ENCODE measurements around the gene INPP4B.

INPP4B gene

DNA sequence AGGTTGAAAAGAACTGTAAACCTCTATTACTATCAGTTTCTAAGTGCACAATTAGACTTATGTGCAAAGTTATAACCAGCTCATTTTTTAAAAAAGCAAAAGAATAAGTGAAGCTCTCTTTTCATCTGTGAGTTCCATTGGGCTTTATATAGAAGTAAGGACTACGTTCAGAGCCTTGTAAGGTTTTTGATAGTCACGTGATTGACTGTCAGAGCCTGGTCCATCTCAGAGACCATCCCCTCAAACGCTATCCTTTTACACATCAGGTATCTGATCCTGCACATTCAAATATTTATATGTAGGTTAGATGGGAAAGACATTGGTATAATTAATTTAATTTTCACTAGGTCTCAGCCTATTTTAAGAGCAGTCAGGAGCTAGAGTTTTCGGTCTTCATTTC lies 279.3 kb downstream of the INPP4B start:
- no peak for DNase-seq

DNA sequence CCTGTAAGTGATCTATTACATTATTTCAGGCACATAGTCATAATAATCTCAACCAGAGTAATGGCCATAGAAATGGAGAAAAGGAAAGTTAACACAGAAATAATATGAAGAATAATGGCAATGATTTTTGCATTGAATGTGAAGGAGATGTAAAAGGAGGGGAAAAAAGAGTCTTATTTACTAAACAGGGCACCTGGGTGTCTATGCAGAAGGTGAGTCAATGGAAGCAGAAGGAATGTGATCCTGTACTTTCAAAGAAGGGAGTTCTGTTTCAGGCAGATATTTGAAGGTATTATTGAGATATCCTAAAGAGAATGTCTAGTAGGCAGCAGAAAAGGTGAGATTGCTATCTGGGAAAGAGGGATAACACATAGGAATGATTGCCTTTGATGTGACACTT lies 279.9 kb downstream of the INPP4B start:
- no peak for DNase-seq

DNA sequence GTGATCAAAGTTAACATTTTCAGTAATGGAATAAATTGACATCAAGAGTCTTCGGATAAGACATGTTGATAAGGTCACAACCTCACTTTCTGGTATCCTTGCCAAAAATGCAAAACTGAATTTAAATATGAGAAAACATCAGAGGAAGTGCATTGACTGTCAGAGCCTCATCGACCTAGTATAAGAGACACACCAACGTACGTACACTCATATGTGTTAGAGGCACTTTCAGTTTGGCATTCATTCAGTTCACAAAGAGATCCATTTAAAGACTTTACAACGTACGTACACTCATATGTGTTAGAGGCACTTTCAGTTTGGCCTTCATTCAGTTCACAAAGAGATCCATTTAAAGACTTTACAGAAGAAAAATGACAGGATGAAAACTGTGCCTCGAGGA lies 280.3 kb downstream of the INPP4B start:
- DNase-seq: no peak

DNA sequence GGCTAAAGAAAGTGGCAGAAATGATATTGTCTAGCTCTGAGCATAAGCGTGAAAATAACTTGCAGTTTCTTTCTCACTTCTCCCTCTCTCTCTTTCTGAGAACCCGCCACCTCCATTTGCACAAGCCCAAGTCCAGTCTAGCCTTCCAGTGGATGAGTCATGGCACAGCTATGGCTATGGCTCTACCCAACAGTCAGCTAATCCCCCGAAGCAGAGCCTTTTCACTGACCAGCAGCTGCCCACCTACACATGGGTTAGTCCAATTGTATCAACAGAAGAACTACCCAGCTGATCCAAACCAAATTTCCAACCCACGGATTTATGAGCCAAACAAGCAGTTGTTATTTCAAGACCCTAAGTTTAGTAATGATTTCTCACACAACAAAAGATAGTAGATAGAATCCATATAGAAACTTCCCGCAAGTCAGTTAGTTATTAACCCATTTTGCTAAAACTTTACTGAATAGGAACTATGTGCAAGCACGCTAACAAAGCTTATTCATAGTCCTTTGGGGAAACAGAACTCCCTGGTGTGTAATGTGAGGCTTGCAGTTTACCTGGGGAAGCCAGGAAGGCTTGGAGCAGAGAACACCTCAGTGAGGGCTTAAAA lies 282.3 kb downstream of the INPP4B start:
- no peak for DNase-seq

DNA sequence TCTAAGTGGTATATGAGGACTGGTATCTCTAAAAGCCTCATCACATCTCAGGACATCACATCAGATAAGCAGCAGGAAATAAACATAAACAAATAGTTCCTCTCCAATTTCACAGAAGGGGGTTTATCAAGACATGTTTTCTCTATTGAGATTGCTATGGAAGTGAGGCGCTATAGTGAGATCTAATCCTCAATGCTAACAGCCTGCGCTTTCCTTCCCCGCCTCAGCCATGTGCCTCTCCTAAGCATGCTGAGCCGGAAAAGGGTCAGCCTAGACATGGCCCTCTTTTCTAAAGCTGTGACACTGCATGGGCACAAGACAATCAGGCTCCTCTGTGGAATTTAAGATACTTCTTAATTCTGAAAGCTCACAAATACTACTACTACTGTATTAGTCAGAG lies 286.1 kb downstream of the INPP4B start:
- DNase-seq: no peak

DNA sequence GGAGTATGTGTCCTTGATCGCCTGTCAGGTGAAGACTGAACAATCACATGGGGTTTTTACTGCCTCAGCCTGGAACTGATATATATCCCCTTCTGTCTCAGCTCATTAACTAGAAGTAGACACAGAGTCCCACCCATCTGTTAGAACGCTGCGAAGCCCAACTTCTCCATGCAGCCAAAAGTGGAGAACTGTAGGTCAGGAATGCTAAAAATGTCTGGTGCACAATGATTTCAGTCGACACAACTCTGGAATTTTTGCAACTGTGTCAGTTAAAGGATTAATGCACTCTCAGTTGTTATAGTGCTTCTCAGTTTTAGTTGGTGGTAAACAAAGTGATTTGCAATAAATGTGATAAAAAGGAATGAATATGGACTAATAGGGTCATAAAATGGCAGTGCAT lies 287.2 kb downstream of the INPP4B start:
- no peak for DNase-seq

DNA sequence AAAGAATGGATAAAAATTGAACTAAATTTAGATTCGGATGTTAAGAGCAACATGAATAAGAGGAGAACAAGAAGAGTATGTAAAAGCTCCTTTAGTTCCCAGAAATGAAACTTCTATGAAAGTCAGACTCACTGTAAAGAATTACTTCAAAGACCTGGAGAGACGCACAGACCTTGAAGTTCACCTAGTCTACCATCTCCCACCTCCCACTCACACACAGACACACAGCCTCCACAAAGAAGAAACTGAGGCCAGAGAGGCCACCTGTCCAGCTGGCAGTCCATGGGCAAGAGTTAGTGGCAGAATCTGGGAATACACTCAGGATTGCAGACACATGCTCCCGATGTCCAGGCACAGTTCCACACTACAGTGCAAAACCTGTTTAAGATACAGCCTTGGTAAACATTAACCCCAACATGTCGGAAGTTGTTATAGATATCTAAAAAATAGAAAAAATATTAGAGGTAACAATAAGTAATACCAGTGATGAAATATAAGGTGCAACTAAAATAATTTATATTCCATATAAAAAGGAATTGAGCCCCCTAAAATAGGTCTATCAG lies 288.8 kb downstream of the INPP4B start:
- no peak for DNase-seq

DNA sequence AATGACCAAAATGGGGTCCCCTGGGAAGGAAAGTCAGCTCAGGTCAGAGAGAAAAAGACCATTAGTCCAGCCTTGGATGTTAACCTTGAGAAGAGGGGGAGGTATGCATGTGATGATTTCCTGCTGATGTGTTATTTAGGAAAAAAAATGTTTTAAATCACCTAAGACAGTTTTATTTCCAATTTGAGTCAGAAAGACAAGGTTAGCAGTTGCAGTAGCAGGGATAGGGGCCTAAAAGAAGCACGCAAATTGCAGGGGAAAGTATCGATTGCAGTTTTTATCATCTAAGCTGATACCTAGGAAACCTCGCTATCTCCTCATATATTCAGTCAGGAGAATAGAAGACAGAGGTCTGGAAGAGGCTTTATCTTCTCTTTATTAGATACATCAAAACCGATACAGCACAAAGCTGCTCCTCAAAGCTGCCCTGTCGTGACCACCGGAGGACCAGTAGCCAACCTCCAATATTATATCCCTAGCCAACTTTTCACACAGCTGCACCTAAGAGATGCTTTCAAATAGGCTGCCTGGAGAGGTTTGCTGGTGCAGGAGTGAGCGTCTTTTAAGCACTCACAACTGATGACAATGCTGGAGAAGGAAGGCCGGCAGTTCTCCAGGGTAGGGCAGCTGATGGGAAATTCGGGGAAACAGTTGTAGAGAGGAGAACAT lies 289.4 kb downstream of the INPP4B start:
- DNase-seq: no peak

DNA sequence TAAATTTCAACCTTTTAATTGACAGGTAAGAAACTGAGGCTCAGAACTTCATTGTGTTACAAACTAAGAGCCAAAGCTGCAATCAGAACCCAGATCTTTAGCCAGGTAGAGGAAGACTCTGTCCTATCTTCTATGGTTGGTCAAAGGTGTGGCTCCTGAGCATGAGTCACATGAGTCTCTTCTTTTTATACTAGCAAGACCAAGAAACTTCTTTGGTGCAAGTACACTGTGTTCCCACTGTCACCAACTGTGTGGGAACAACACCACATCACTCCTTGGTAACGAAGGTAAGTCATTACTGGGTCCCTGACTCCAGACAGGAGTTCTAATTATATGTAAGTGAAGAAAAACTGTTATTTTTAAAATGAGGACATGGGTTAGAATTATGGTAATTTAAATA lies 290.1 kb downstream of the INPP4B start:
- no peak for DNase-seq

DNA sequence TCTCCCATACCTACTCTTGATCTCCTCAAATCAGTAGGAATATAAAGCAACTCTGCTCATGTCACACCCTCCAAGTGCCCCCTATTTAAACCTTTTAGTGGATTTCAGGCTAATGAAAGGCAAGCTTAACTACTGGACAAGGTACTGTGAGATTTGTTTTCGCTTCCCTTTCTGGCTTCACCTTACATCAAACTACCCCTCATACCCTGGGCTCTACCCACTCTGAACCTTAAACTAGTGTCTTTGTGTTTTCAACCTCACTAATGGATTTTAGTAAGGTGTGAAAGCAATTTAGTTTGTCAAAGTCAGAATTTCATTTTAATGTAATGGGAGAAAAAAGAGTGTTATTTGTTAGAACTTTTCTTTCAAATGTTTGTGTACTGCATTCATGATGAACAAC lies 291.7 kb downstream of the INPP4B start:
- DNase-seq: no peak

DNA sequence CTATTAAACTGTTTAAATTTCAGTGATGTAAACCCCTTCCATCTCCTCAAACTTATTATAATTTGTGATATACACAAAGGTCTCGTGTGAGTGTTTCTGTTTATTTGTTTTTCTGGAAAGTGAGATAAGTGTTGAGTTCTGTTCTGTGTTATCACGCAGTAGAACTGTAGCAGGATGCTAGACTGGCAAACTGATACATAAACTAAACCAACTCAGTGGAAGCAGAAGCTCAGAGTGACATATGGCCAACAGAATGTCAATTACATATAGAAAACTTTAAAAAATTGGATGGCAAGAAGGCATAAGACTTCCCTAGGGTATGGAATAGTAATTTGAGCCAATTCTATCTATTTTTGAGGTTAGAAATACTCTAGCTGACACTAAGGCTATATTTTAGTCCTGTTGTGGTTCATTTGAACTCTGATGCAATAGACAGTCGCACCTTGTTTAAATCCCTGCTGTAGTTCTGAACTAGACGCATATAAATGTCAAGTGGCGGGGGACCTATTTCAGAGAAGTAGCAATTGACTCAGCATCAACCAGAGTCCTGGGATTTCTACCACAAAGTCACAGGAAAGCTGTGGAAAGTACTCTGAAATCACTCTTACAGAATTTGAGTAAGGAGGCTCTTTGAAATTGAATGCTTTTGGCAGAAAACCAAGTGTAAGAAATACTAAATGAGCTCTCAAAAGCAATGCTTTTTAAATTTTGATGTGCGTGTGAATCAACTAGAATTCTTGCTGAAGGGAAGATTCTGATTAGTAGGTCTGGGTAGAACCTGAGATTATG lies 294.4 kb downstream of the INPP4B start:
- no peak for DNase-seq

DNA sequence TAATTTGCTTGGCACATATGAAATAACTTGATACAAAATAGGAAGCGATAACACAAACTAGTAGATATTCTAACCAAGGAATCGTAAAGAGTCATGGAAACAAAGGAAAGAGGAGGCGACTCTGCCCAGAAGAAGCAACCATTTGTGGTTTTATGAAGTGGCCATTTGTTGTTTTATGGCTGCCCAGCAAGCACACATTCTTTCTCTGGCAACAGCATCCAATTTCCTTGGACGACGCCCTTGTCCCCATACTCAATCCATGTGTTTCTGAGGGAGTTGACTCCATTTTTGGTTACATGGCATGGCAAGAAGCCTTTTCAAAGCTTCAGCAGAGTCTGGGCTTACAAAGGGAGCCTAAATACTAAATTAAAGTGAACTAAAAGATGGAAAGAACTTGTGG lies 295.1 kb downstream of the INPP4B start:
- no peak for DNase-seq

DNA sequence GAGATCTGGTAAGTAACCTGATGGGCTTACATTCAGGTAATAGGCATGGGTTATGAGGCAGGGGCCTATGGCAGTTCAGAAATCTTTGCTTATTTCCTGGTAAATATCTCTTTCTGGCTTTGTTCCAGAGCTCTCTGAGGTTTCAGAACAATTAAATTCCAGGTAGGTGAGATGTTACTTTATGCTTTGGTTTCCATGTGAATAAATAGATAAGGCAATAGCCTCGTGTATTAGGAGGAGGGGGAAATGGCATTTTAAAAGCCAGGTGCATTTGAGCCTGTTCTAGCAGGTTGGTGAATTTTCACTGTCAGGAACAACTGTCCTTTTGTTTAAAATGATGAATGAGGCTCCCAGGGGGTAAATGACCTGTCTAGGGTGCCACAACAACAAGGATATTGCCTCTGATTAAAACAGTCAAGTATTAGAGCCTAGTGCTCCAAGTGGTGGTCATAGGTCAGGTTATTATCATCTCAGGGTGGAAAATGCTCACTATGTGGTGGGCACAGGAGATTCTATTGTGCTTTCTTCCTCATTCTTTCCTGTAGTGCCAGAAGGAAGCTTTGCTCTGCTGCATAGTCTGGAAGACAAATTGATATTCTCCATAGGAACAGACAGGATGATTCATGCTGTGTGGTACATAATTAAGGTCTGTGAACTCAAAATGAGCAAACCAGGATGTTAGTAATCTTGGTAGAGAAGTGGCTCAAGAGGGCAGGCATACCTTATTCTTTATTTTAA lies 296.2 kb downstream of the INPP4B start:
- DNase-seq: no peak

DNA sequence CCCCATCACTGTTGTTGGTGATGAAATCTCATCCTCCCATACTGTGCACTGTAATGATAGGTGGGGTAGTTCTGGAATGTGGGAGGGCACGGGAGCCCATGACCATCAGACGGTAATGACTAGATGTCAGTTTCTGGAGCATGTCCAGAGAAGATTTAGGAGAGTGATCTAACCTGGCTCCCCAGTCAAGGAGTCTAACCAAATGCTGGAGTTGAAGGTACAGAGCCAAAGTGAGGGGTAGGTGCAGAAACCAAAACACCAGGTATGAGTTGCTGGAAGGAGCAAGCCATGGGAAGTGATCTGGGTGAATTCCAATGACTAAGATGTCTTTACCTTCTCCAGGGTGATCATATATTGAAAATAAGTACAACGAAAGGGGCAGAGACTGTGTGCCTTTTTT lies 296.9 kb downstream of the INPP4B start:
- no peak for DNase-seq

DNA sequence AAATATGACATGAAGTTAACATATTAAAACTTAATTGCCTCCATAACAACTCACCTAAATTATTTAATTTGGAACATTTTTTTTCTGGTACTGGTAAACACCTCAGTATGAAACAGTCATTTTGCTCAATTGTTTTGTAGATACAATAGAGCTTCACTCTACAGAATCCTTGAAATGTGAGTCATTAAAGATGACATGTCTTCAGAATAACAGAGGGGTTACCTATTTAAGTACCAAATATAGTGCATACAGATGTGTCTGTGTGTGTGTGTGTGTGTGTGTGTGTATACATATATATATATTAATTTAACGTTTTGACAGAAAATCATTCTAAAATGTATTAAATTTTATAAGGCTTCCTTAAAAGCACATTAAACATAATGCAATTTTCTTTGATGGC lies 297.6 kb downstream of the INPP4B start:
- no peak for DNase-seq

DNA sequence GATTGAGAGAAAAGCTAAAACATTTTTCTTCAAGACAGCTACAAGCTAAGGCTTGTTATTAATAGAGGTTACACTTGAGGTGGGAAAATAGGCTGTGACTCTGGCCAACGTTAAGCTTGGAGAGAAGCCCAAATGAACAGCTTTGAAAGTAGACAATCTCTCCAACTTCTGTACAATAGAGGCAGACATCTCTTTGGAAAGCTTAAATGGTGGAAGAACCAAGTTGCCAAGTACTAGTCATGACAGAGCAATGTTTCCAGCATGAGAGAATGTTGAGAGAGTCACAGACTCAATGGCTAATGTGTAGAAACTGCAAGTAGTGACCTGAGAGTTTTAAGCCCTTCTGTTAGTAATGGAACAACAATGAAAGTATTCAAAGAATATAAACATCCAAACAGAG lies 298.1 kb downstream of the INPP4B start:
- no peak for DNase-seq

DNA sequence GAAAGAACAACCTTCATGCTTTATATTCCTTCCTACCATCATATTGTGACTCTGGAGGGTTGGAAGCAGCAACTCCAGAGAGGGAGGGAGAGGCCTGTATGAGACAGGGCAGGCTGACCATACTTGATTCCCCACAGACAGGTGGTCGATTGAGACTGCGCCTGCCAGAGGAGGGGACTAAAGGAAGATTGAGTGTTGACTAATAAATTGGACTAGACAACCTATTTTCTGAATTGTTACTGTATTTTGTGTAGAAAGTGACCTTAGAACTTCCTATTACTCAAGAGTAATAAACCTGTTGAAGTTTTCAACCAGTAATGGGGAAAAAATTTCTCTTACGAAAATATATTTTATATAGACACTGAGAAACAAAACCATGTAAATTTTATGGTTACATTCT lies 301.5 kb downstream of the INPP4B start:
- no peak for DNase-seq

DNA sequence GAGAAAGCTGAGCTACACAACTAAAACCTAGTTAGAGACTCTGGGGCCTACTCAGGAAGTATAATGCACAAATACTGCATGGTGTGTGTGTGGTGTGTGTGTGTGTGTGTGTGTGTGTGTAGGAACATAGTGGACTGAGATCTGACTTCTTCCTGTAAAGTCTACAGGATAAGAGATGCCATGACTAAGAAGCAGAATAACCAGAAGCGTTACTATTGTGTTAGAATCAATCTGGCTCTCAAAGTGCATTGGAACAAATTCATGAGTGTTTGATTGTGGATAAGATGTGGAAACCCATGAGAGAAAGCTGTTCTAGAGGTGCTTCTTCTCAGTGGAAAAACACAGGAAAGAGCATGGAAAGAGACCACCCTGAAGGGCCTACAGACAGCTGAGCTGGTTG lies 302.1 kb downstream of the INPP4B start:
- no peak for DNase-seq

DNA sequence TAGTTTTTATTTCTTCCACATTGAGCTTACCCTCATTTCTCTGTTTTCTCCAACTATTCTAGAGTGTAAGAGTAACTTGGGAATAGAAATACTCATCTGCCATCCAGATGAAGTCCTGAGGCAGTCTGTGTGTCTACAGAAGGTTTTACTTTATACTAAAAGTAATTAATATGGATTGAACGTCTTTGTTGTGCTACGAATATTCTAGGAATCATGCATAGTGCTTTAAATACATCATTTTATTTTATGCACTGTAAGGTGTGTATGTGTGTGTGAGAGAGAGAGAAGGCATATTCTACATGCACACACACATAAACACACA lies 305.7 kb downstream of the INPP4B start:
- no peak for DNase-seq

DNA sequence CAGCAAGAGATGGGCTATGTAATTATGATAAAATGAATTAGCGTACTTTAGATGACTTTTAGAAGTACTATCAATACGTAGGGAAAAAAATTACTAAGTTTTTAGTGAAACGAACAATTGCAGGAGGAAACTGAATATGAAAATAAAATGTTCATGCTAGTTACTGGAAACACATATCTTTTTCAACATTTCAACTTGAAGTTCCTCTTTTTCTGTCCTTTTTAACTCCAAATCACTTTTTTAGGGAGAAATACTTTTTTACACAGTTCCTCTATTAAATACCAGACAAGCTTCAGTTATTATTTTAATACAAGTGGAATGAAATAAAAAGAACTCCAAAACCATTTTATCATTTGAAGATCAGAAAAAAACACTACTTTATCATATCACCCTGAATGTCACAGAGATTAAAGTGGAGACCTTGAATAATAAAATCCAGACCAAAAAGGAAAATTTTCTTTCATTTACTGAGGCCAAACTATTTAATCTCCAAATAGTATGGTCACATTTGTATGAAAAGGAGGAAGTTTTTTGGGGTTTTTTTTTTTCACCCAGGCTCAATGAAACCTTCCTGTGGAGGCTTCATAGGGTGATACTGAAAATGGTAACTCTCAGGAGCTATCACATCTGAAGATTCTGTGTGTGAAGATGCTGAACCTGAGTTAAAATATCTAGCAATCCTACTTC lies 306.2 kb downstream of the INPP4B start:
- no peak for DNase-seq

DNA sequence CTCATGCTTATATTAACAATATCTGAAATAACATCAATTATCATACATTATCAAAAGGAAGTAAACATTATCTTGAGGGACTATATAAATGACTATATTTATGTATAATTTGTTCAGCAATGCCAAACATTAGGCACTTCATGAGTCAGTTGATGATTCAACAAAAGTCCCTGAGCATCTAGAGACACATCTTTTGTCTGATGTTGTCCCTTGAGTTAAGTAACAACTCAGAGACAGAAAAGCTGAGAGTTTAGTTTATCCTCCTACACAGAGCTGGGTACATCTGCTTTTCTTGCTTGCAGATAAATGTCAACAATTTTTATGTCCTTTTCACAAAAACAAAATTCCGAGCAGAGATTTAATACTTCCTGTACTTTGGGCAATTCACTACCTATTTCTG lies 311.1 kb downstream of the INPP4B start:
- no peak for DNase-seq

DNA sequence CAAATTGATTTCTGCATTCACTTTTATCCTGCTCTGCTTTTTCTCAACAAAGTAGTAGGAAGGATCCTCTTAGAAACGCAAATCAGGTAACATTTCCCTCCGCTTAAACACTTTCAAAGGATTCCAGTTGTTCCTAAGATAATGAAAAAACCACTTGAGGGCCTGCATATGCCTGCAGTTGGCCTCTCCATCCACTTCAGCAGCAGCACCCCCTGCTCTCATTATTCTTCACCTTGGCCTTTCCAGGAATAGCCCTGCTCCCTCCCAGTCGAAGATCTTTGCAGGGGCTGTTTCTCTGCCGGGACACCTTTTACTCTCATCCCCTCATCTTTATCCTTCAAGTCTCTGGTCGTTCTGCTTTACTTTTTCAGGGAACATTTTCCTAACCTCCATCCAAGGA lies 314.0 kb downstream of the INPP4B start:
- no peak for DNase-seq

DNA sequence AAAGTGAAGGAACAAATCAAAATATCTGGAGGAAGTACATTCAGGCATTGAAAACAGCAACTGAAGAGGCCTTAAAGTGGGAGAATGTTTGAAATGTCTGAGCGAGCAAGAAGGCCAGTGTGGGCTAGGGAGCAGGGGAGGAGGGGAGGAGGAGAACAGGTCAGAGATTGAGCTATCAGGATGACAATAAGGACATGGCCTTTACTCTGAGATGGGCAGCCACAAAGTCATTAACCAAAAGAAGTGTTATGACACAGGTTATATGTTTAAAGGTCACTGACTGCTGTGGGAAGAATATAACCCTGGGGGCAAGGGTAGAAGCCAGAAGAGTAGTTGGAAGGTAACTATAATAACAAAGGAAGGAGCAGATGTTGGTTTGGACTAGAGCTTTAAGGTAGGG lies 315.4 kb downstream of the INPP4B start:
- no peak for DNase-seq

Measured in left hindlimb (tissue), 1 donor.